ENCODE measurements around the gene OPN4. TPM values are rescaled to one million over a fixed set of nuclear protein-coding genes. Genes with fewer than 3 reads are reported as not detected.

The OPN4 gene
- total RNA-seq, 1 experiment from 2014 or later: not detected

DNA sequence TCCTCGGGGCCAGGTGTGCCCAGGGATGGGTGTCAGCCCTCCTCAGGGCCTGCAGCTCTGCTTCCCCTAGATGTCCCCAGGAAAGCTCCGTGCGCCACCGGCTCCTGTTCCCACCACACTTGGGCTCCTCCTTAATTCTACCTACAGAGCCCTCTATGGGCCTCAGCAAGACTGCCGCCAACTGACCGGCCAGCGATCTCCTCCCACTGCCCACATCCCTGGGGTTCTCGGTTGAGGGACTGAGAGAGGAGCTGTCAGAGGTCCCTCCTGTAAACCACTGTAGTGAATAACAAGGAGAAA, 8.6 kb downstream of the OPN4 start:
- H3K27me3 ChIP-seq (ENCODE audit: control insufficient read depth, insufficient read depth, low read length): no peaks in the 10 kb centered on the region; the same call in 1 of the 2 replicates
- H3K36me3 ChIP-seq (replicated peaks; ENCODE audit: control insufficient read depth, insufficient read depth, low read length): no peaks in the 10 kb centered on the region
- no peak overlapping the region for H3K4me3 ChIP-seq (ENCODE audit: insufficient read depth, low read depth, low read length)
- DNase-seq: peak; percentile 85

DNA sequence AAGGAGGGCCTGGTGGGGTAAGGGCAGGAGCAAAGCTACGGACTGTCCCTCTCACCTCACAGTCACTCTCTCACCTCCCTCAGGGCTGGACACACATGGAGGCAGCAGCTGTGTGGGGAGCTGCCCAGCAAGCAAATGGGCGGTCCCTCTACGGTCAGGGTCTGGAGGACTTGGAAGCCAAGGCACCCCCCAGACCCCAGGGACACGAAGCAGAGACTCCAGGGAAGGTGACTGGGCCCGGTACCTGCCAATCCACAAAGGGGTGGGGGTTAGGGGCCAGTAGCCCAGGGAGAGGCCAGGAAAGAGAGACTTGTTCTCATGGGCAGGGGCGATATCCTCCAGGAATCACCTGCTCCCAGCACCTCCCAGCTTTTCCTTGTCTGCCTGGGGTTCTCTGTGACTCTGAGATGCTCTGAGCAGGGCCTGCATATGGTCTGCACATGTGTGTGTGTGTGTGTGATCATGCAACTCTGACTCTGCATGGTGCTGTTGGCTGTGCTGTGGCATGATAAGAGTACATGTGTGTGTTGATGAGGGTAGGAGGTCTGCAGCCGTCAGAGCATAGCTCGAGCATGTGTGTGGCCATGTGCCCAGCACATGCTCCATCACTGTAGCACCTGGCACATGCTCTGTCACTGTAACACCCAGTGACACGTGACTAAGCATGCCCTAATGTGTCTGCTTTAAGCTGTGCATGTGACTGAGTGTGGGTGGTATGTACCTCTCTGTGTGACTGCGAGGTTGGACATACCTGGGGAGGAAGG, 9.4 kb downstream of the OPN4 start:
- Histone ChIP-seq H3K27me3 (ENCODE audit: control insufficient read depth, insufficient read depth, low read length) (no peaks in the 10 kb centered on the region; the same call in 1 of the 2 replicates), H3K4me3 (ENCODE audit: insufficient read depth, low read depth, low read length) (no peak overlapping the region), H3K36me3 (replicated peaks; ENCODE audit: control insufficient read depth, insufficient read depth, low read length) (no peaks in the 10 kb centered on the region)
- peak; percentile 75 for DNase-seq

DNA sequence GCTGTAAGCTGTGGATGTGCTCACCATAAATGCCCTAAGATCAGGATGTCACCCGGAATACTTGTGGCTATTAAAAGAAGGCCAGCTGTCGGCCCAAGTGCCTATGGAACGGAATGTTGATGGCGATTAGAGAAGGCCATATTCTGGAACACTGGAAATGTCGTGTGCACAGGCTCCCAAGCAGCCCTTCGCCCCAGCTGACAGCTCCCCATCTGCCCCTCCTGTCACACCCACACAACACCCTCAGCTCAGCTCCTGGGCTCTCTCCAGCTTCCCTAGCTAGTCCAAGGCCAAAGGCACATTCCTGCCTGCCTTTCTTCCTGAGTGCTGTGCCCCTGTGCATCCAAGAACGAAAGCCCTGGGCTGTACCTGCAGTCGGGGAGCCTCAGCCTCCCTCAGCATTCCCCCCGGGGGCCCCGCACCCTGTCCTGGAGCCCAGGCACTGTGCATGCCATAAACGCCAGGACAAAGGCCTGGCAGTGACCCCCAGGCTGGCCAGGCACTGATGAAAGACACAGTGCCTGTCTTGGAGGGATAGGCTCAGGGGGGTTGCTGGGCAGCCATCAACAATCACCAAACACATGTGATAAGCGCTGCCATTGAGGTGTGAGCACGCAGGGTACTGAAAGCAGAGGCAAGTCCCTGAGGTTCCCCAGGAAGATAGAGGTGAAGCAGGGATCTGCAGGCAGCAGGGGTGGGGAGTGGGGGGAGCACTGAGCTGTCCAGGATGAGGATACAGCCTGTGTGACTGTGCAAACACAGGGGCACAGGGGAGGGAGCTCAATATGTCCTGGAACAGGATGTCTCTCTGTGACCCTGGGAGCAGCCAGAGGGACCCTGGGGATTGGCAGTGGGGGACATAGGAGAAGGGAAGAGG, 10.2 kb downstream of the OPN4 start:
- no peak overlapping the region for H3K4me3 ChIP-seq (ENCODE audit: insufficient read depth, low read depth, low read length)
- no peak for DNase-seq
- H3K27me3 ChIP-seq (ENCODE audit: control insufficient read depth, insufficient read depth, low read length): no peaks in the 10 kb centered on the region; the same call in 1 of the 2 replicates
- no peaks in the 10 kb centered on the region for H3K36me3 ChIP-seq (replicated peaks; ENCODE audit: control insufficient read depth, insufficient read depth, low read length)

DNA sequence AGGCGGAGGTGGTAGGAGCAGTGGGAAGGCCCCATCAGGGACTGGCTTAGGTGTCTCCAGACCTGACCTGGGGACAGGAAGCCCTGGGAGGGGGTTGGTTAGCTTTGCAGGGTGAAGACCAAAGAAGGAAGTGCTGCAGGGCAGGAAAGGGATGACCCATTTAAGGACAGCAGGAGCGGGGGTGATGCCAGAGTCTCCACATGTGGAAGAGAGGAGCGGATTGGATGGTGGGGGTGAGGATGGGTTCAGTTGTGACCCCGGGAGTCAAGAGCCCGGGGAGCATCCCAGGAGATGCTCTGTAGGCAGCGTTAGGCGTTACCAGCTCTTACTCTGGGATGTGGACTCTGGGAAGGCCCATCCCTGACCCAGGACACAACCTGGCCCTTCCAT, 10.9 kb downstream of the OPN4 start:
- Histone ChIP-seq H3K36me3 (replicated peaks; ENCODE audit: control insufficient read depth, insufficient read depth, low read length) (no peaks in the 10 kb centered on the region), H3K4me3 (ENCODE audit: insufficient read depth, low read depth, low read length) (no peak overlapping the region), H3K27me3 (ENCODE audit: control insufficient read depth, insufficient read depth, low read length) (no peaks in the 10 kb centered on the region; the same call in 1 of the 2 replicates)
- no peak for DNase-seq

DNA sequence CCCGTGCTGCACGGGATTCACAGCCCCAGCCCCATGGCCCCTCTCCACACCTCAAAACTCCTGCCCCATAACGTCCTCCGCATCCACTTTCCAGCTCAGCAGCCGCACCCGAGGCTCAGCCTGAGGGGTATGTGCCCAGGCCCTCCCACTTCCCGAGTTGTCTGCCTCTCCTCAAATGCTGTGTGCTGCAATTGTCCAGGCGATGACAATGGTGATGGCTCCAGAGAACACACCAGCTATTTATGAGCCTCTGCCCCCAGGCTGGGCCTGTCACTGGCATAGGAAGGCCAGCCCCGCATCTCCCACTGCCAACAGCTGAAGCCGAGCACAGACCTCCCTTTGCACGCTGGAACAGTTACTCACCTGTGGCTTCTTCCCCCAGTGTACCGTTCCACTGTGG, 11.5 kb downstream of the OPN4 start:
- H3K4me3 ChIP-seq (ENCODE audit: insufficient read depth, low read depth, low read length): no peak overlapping the region
- DNase-seq: no peak
- no peaks in the 10 kb centered on the region for H3K36me3 ChIP-seq (replicated peaks; ENCODE audit: control insufficient read depth, insufficient read depth, low read length)
- no peaks in the 10 kb centered on the region; the same call in 1 of the 2 replicates for H3K27me3 ChIP-seq (ENCODE audit: control insufficient read depth, insufficient read depth, low read length)

DNA sequence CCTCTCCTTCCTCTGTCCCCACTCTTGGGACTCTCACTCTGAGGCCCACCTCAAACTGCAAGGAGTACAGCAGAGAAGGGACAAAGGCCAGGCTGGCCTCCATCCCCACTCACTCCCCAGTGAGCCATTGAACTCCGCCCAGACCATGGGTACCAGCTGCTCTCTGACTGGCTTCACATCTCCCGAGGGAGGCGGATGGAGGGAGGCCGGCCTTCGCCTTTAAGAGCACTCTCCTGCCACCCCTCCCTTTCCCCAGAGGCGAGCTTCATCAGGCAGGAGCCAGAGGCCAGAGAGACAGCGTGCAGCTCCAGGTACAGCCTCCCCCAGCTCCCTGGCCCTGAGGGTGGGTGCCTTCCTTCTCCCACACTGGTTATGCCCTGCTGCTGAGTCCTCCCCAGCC, 12.2 kb downstream of the OPN4 start:
- Histone ChIP-seq H3K36me3 (replicated peaks; ENCODE audit: control insufficient read depth, insufficient read depth, low read length) (no peaks in the 10 kb centered on the region), H3K4me3 (ENCODE audit: insufficient read depth, low read depth, low read length) (no peak overlapping the region), H3K27me3 (ENCODE audit: control insufficient read depth, insufficient read depth, low read length) (no peaks in the 10 kb centered on the region; the same call in 1 of the 2 replicates)
- no peak for DNase-seq

DNA sequence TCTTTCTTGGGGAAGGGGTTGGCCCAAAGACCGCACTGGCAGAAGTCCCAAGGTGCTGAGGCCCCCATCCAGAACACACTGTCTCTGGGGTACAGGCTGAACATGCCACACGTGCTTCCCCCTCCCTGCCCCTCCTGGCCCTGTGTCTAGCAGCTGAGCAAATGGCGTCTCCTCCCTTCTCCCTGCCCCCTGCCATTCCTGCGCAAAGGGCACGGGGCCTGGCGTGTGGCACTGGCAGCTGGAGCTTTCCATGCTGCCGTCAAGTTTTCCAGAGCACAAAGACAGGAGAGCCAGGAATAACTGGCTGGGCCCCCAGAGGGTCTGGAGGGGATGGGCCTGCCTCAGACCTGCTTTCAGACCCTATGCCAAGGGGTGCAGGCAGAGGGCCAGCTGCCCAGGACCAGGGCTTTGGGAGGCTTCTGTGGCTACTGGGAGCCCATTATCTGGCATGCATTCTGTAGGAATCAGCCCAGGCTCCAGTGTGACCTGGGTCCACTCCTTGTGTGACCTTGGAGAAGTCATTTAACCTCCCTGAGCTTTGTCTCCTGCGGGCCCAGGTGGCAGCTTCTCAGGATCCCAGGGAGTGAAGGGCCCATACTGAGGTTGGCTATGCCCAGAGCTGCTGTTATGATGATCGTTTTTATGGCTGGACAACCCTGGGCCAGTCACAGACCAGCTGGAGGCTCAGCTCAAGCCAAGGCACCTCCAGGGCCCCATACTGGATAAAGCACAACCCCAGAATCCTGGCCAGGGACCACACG, 13.3 kb downstream of the OPN4 start:
- DNase-seq: no peak
- no peaks in the 10 kb centered on the region for H3K36me3 ChIP-seq (replicated peaks; ENCODE audit: control insufficient read depth, insufficient read depth, low read length)
- no peaks in the 10 kb centered on the region; the same call in 1 of the 2 replicates for H3K27me3 ChIP-seq (ENCODE audit: control insufficient read depth, insufficient read depth, low read length)
- no peak overlapping the region for H3K4me3 ChIP-seq (ENCODE audit: insufficient read depth, low read depth, low read length)

DNA sequence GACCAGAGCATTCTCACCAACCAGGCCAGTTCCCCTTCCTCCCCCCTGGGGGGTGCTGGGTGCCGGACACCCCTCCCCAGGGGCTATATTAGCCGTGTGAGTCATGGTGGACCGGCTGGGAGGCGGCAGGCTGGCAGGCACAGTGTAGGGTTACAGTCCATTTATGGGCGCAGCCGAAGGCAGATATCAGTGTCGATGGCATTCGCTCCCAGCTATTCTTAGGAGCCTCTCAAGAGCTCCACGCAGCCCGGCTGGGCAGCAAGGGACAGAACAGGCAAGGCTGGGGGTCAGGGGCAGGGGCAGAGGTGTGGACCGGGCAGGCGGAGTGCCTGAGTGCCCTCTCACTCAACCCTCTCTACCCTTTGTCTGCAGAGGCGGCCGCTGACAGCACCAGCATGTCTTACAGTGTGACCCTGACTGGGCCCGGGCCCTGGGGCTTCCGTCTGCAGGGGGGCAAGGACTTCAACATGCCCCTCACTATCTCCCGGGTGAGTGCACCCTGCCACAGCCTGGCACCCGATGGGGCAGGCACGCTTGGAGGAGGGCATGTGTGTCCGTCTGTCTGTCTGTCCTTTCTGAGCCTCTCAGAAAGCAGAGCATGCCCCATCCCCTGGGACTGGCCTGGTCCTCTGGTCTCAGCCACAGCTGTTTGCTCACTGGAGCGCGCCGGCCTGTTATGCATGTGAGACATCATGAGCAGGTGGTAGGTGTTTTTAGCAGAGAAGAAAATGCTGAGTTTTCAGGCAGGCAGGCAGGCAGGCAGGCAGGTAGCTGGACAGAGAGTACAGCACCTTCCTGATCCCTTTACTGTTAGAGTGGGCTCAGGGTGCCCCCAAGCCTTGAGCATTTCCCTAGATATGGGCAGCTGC, 14.2 kb downstream of the OPN4 start, which contains the start of gene LDB3:
TSS of gene LDB3 (plus strand) at position 215 of the 869 bp plus-strand sequence. CDS start at position 396, 181 bp downstream.
- H3K4me3 ChIP-seq (ENCODE audit: insufficient read depth, low read depth, low read length): no peak within 1 kb of the TSS
- DNase-seq: peak; percentile 73
- no peaks in the 10 kb centered on the region for H3K36me3 ChIP-seq (replicated peaks; ENCODE audit: control insufficient read depth, insufficient read depth, low read length)

DNA sequence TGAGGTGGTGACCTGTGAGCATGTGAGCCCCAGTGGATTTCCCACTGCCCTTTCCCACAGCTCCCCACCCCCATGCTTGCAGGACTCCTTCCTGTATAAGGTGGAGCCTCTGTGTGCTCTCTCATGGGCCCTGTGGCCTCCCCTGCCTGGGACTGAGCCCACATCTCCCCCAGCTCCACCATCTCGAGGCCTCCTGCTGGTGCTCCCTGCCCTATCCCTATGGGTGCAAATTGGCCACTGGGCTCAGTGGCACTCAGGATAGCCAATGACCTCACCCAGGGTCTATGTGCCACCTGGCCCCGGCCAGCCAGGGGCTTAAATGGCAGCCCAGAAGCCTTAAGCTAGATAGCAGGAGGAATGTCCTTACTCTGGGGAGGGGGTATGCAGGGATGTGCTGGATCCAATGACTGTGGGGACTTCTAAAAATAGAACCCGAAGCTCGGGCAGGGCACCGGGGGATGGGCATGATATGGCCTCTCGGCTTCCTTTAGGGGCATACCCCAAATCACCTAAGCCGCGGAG, 16.0 kb downstream of the OPN4 start:
- no peak overlapping the region for H3K4me3 ChIP-seq (ENCODE audit: insufficient read depth, low read depth, low read length)
- H3K36me3 ChIP-seq (replicated peaks; ENCODE audit: control insufficient read depth, insufficient read depth, low read length): no peaks in the 10 kb centered on the region
- H3K27me3 ChIP-seq (ENCODE audit: control insufficient read depth, insufficient read depth, low read length): no peaks in the 10 kb centered on the region
- DNase-seq: no peak

More for the DNA sequence above, 14.2 kb downstream of the OPN4 start, which contains the start of gene LDB3:
- no peaks in the 10 kb centered on the region for H3K27me3 ChIP-seq (ENCODE audit: control insufficient read depth, insufficient read depth, low read length)

DNA sequence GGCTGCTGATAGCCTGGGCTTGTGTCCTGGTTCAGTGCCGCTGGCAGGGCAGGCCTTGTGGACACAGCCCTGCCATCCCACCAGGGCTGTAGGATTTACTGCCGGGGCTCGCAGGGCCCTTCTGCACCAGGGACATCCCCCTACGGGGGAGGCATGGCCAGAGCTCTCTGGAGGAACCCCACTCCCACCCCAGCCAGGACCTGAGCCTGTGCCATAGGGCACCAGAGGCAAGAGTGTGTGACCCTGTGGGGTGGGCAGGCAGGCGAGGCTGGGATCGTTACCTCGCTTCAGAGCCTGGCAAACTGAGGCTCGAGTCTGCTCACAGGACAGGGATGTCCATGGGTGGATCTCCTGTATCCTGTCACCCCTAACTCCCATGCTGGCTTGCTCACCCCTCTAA, 16.5 kb downstream of the OPN4 start:
- no peak for DNase-seq
- Histone ChIP-seq H3K4me3 (ENCODE audit: insufficient read depth, low read depth, low read length) (no peak overlapping the region), H3K27me3 (ENCODE audit: control insufficient read depth, insufficient read depth, low read length) (no peaks in the 10 kb centered on the region), H3K36me3 (replicated peaks; ENCODE audit: control insufficient read depth, insufficient read depth, low read length) (no peaks in the 10 kb centered on the region)

DNA sequence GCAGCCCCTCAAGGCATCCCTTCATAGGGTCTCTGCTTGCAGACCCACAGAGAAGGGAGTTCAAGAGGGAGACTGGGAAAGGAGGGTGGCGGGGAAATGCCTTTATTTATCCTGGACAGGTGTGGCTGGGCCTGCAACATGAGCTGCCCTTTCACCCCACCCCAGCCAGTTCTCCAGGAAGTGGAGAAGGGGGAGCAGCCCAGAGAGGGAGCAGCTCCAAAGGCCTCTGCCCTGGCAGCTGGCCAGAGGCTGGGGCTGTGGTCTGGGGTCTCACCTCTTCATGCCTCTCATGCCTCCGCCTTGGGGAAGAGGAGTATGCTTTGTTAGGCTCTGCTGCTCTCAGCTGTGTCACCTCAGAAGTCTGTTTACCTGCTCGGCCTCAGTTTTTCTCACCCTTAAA, 17.1 kb downstream of the OPN4 start:
- Histone ChIP-seq H3K36me3 (replicated peaks; ENCODE audit: control insufficient read depth, insufficient read depth, low read length) (no peaks in the 10 kb centered on the region), H3K4me3 (ENCODE audit: insufficient read depth, low read depth, low read length) (no peak overlapping the region), H3K27me3 (ENCODE audit: control insufficient read depth, insufficient read depth, low read length) (no peaks in the 10 kb centered on the region)
- no peak for DNase-seq

DNA sequence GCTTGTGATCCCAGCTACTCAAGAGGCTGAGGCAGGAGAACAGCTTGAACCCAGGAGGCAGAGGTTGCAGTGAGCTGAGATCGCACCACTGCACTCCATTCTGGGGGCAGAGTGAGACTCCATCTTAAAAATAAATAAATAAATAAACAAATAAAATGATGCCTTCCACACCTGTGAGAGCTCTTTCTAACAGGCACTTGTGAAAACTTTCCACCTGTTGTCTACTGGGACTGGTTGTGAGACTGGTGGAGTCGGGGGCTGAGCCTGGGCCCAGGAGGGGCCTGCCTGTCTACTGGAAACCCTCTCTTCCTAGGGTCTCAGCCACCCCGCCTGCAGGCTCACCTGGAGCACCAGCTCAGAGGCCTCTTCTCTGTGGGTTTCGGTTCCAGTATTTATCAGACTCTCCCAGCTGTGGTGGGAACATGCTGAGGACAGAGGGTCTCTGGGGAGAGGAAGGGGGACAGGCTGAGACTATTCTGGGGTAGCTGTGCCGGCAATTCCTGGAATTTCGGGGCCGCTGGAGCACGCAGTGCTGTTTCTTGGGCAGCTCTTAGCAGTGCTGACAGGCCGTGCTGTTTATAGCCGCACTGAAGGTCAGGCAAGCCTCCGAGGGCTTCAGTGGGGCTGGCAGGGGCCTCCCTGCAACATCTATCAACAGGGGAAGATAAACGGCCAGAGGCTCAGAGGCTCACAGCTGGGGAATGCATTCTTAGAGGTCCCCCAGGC, 17.8 kb downstream of the OPN4 start:
- Histone ChIP-seq H3K27me3 (ENCODE audit: control insufficient read depth, insufficient read depth, low read length) (no peaks in the 10 kb centered on the region), H3K36me3 (replicated peaks; ENCODE audit: control insufficient read depth, insufficient read depth, low read length) (no peaks in the 10 kb centered on the region), H3K4me3 (ENCODE audit: insufficient read depth, low read depth, low read length) (no peak overlapping the region)
- DNase-seq: peak; percentile 80

DNA sequence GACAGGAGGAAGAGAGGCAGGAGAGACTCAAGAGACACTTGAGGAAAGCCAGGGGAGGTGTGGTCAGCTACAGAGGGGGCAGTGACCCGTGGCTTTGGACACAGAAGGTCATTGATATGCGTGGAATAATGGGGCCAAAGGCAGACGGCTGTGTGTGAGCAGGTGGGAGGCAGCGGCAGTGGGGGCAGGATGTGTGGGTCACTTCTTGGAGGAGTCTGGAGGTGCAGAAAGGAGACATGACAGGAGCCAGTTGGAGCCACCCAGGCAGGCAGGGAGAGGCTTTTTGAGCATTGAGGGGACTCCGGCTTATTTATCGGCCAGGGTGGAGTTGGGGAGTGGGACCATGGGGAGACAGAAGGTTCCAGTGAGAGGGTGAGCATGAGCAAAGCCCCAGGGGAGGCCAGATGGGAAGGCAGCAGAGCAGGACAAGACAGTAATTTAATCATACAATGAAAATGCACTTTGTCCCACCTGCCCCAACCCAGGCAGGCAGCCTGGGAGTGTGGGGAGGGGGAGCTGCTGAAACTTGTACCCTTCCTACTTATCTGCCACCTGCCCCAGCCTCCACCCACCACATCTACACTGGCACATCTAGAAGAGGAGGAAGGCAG, 19.0 kb downstream of the OPN4 start:
- Histone ChIP-seq H3K27me3 (ENCODE audit: control insufficient read depth, insufficient read depth, low read length) (no peaks in the 10 kb centered on the region), H3K36me3 (replicated peaks; ENCODE audit: control insufficient read depth, insufficient read depth, low read length) (no peaks in the 10 kb centered on the region), H3K4me3 (ENCODE audit: insufficient read depth, low read depth, low read length) (no peak overlapping the region)
- no peak for DNase-seq

Measured in H7 (cell line).